Measurements from ENCODE around the gene DHDDS. TPM values are rescaled to one million over a fixed set of nuclear protein-coding genes. Genes with fewer than 3 reads are reported as not detected.

Gene DHDDS
- polyA plus RNA-seq, 1 donor from 2014 or later = 28.9 TPM

- TF ChIP-seq SMC3 (conservative IDR thresholded peaks at IDR 0.05; ENCODE audit: poor library complexity) (no peak), TAF1 (IDR thresholded peaks at IDR 0.05; ENCODE audit: low read depth) (no peak), CTCF (IDR thresholded peaks at IDR 0.05; ENCODE audit: poor library complexity, severe bottlenecking) (no peak), EP300 (conservative IDR thresholded peaks at IDR 0.05; ENCODE audit: poor library complexity, severe bottlenecking) (no peak), RAD21 (conservative IDR thresholded peaks at IDR 0.05) (no peak), POLR2AphosphoS5 (IDR thresholded peaks at IDR 0.05) (no peak), EZH2 (IDR thresholded peaks at IDR 0.05; ENCODE audit: borderline replicate concordance, insufficient read depth, low read length, poor library complexity, severe bottlenecking) (no peak), MXI1 (conservative IDR thresholded peaks at IDR 0.05; ENCODE audit: poor library complexity, severe bottlenecking) (no peak)
- TF ChIP-seq, protein P1, sequence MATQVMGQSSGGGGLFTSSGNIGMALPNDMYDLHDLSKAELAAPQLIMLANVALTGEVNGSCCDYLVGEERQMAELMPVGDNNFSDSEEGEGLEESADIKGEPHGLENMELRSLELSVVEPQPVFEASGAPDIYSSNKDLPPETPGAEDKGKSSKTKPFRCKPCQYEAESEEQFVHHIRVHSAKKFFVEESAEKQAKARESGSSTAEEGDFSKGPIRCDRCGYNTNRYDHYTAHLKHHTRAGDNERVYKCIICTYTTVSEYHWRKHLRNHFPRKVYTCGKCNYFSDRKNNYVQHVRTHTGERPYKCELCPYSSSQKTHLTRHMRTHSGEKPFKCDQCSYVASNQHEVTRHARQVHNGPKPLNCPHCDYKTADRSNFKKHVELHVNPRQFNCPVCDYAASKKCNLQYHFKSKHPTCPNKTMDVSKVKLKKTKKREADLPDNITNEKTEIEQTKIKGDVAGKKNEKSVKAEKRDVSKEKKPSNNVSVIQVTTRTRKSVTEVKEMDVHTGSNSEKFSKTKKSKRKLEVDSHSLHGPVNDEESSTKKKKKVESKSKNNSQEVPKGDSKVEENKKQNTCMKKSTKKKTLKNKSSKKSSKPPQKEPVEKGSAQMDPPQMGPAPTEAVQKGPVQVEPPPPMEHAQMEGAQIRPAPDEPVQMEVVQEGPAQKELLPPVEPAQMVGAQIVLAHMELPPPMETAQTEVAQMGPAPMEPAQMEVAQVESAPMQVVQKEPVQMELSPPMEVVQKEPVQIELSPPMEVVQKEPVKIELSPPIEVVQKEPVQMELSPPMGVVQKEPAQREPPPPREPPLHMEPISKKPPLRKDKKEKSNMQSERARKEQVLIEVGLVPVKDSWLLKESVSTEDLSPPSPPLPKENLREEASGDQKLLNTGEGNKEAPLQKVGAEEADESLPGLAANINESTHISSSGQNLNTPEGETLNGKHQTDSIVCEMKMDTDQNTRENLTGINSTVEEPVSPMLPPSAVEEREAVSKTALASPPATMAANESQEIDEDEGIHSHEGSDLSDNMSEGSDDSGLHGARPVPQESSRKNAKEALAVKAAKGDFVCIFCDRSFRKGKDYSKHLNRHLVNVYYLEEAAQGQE (IDR thresholded peaks at IDR 0.05; ENCODE audit: borderline replicate concordance) = no peak
- Histone ChIP-seq H3F3A (ENCODE audit: insufficient read depth, low read length, poor library complexity, severe bottlenecking) (no peaks in the 10 kb centered on the region), H2AFZ (ENCODE audit: low read depth, low read length) (no peak overlapping the region), H4K20me1 (ENCODE audit: insufficient read depth) (peaks cover 35% of the 10 kb centered on the region), H3K9me3 (ENCODE audit: low read length) (no peaks in the 10 kb centered on the region), H3K27me3 (ENCODE audit: insufficient read depth, low read depth, low read length) (no peaks in the 10 kb centered on the region), H3K27ac (ENCODE audit: low read length) (no peak overlapping the region), H3K9me2 (ENCODE audit: insufficient read depth, low read length) (no peaks in the 10 kb centered on the region), H3K79me2 (replicated peaks; ENCODE audit: insufficient read depth, low read length) (peaks cover 18% of the 10 kb centered on the region), H3K4me3 (ENCODE audit: low read length) (no peak overlapping the region), H3K4me2 (ENCODE audit: low read length) (no peak overlapping the region), H3K9ac (ENCODE audit: low read length) (no peak overlapping the region), H3K36me3 (ENCODE audit: insufficient read depth, low read length) (peaks cover 7% of the 10 kb centered on the region)
Observed at GRCh38 chr1:26478159-26478558, 46.0 kb downstream of the DHDDS start.

GRCh38 chr1:26478988-26479387, 46.9 kb downstream of the DHDDS start:
- Histone ChIP-seq H3K79me2 (replicated peaks; ENCODE audit: insufficient read depth, low read length) (peaks cover 10% of the 10 kb centered on the region), H3F3A (ENCODE audit: insufficient read depth, low read length, poor library complexity, severe bottlenecking) (no peaks in the 10 kb centered on the region), H3K4me2 (ENCODE audit: low read length) (no peak overlapping the region), H3K9ac (ENCODE audit: low read length) (no peak overlapping the region), H2AFZ (ENCODE audit: low read depth, low read length) (no peak overlapping the region), H3K27ac (ENCODE audit: low read length) (no peak overlapping the region), H4K20me1 (ENCODE audit: insufficient read depth) (peaks cover 27% of the 10 kb centered on the region), H3K9me2 (ENCODE audit: insufficient read depth, low read length) (no peaks in the 10 kb centered on the region), H3K4me3 (ENCODE audit: low read length) (no peak overlapping the region), H3K27me3 (ENCODE audit: insufficient read depth, low read depth, low read length) (no peaks in the 10 kb centered on the region), H3K36me3 (ENCODE audit: insufficient read depth, low read length) (peaks cover 7% of the 10 kb centered on the region), H3K9me3 (ENCODE audit: low read length) (no peaks in the 10 kb centered on the region)
- TF ChIP-seq CTCF (IDR thresholded peaks at IDR 0.05; ENCODE audit: poor library complexity, severe bottlenecking) = no peak
- no peak for TF ChIP-seq EP300 (conservative IDR thresholded peaks at IDR 0.05; ENCODE audit: poor library complexity, severe bottlenecking)
